Thyroid gland (tissue), 4 donors: Measurements from ENCODE around the gene GLT8D2. TPM values are rescaled to one million over a fixed set of nuclear protein-coding genes. Genes with fewer than 3 reads are reported as not detected.
A peak's percentile ranks its signal among the peaks of the same experiment; 100 is the strongest.

Experiments used
- DNase-seq, 2 donors: peaks; one replicate each; pipeline ENCODE4 v3.0.0-alpha.2; 2019
- H3K27ac ChIP-seq, 3 donors: fragments of 200-600 bp; sonication (generic); 1 replicate in 2 of 3; 2 replicates in 1 of 3; pipeline ENCODE4 v1.5.1; 2016 to 2019; ENCODE audit warnings: mild to moderate bottlenecking in 1 of 3, moderate library complexity in 1 of 3
- H3K27me3 ChIP-seq: fragments of 200-600 bp; sonication (generic); one replicate; pipeline ENCODE4 v1.5.1; 2019
- H3K36me3 ChIP-seq, 2 donors: fragments of 200-600 bp; sonication (generic); one replicate each; pipeline ENCODE4 v1.5.1; 2016 to 2019
- H3K4me1 ChIP-seq, 2 donors: fragments of 200-600 bp; sonication (generic); one replicate each; pipeline ENCODE4 v1.5.1; 2017 to 2019
- H3K4me3 ChIP-seq, 3 donors: fragments of 200-600 bp; sonication (generic); replicated peaks in 1 of 3; 1 replicate in 2 of 3; 2 replicates in 1 of 3; pipeline ENCODE4 v1.5.1; 2016; ENCODE audit warnings: mild to moderate bottlenecking in 1 of 3
- H3K9me3 ChIP-seq: fragments of 200-600 bp; sonication (generic); one replicate; pipeline ENCODE4 v1.5.1; 2017
- POLR2A ChIP-seq, 2 donors: fragments of 450-650 bp; IDR thresholded peaks; one replicate each; pipeline ENCODE4 v1.6.1; 2017; ENCODE audit warnings: antibody characterized with exemption in 2 of 2, mild to moderate bottlenecking in 2 of 2, moderate library complexity in 1 of 2
- WGBS, 2 donors: methylation state at CpG; one replicate each; pipeline ENCODE4 v1.1.5; 2017; 5-methylcytosine and 5-hydroxymethylcytosine counted together
- intact Hi-C: fragments of 100-400 bp; cut with DNase I; formaldehyde crosslinking; loops from one replicate; pipeline ENCODE4 v1.15.1; 2023
- total RNA-seq, 4 donors: library from RNA; depleted of rRNA; stranded (reverse); fragments of >200 nt; gene quantifications; one replicate each; pipeline ENCODE4 v1.2.3, GENCODE V29; 2016
- TF ChIP-seq, protein P1 (sequence below), 6 experiments: fragments of 200-600 bp in 3 of 6; fragments of 450-650 bp in 3 of 6; sonication (generic) in 3 of 6; IDR thresholded peaks; one replicate each; pipeline ENCODE4 v1.5.1; 2016 to 2019; ENCODE audit warnings: antibody characterized with exemption in 6 of 6, mild to moderate bottlenecking in 2 of 6, inconsistent platforms in 1 of 6, moderate library complexity in 1 of 6

Gene GLT8D2
- total RNA-seq, 4 donors from 2014 or later = 27.7 to 52.0 (median 34.3) TPM

GRCh38 chr12:104056419-104056972, 6.5 kb upstream of the GLT8D2 start:
- no peak overlapping the region for H3K4me3 ChIP-seq
- WGBS, 2 donors = 70 to 82% methylated on average over 4 of the region's 4 CpGs
- no peaks in the 10 kb centered on the region for H3K36me3 ChIP-seq
- no peaks in the 10 kb centered on the region for H3K9me3 ChIP-seq
- intact Hi-C loops = no loop called here
- no peak for TF ChIP-seq POLR2A (IDR thresholded peaks at IDR 0.05)
- TF ChIP-seq, protein P1, sequence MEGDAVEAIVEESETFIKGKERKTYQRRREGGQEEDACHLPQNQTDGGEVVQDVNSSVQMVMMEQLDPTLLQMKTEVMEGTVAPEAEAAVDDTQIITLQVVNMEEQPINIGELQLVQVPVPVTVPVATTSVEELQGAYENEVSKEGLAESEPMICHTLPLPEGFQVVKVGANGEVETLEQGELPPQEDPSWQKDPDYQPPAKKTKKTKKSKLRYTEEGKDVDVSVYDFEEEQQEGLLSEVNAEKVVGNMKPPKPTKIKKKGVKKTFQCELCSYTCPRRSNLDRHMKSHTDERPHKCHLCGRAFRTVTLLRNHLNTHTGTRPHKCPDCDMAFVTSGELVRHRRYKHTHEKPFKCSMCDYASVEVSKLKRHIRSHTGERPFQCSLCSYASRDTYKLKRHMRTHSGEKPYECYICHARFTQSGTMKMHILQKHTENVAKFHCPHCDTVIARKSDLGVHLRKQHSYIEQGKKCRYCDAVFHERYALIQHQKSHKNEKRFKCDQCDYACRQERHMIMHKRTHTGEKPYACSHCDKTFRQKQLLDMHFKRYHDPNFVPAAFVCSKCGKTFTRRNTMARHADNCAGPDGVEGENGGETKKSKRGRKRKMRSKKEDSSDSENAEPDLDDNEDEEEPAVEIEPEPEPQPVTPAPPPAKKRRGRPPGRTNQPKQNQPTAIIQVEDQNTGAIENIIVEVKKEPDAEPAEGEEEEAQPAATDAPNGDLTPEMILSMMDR (IDR thresholded peaks at IDR 0.05) = no peak
- H3K27ac ChIP-seq = peak overlapping the region in 2 of 3 donors; percentile 22 to 69
- H3K4me1 ChIP-seq = peaks cover 6 to 15% of the 10 kb centered on the region in 2 donors
- no peak for DNase-seq
- no peaks in the 10 kb centered on the region for H3K27me3 ChIP-seq

DNA sequence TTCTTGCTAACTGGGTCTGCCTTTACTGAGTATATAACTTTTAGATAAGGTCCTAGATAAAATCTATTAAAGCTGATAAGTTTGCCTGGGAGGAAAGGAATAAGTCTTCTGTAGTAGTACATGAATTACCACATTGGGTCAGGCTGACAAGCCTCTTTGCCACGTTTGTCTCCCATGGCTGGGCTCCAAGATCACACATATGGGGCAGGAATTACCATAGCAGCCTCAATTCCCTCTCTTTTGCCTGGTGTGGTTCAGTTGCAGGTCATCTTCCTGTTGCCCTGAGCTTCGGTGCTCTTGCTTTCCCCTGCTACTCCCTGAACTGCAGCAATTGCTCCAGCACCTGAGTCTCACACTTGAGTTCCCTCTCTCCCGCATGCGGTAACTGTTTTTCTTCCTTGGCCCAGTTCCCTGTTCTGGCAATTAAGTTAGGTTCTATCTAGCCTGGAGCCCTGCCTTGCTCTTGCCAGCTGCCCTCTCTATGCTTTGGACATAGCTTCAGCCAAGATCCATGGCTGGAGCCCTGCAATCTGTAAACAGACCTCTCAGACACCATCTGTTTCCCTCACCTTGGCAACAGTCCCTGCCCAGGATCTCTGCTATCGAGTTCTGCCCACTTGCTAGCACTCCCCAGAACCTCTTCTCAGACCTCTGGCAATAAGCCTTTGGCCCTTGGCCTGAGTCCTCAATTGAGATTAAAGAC, 5.8 kb upstream of the GLT8D2 start:
- H3K36me3 ChIP-seq = no peaks in the 10 kb centered on the region
- H3K9me3 ChIP-seq = no peaks in the 10 kb centered on the region
- no peak overlapping the region for H3K4me3 ChIP-seq
- peaks cover 6 to 15% of the 10 kb centered on the region in 2 donors for H3K4me1 ChIP-seq
- 15 to 18% methylated on average over 5 of the region's 5 CpGs for WGBS, 2 donors
- no peaks in the 10 kb centered on the region for H3K27me3 ChIP-seq
- DNase-seq = peak; percentile 94 to 96
- H3K27ac ChIP-seq = peak overlapping the region; percentile 16 to 69 (median 22)
- intact Hi-C loops = no loop called here
- peak in 1 of 2 donors; percentile 16 for TF ChIP-seq POLR2A (IDR thresholded peaks at IDR 0.05)
- TF ChIP-seq, protein P1 (IDR thresholded peaks at IDR 0.05) = no peak

GRCh38 chr12:104054681-104055346, 4.8 kb upstream of the GLT8D2 start:
- intact Hi-C loops = no loop called here
- 90% methylated on average over 4 of the region's 4 CpGs for WGBS, 2 donors

GRCh38 chr12:104050436-104050835, 449 bp upstream of the GLT8D2 start:
- WGBS, 2 donors = 42% methylated on average over 3 of the region's 3 CpGs
- Histone ChIP-seq H3K4me3 (no peak overlapping the region), H3K27me3 (no peaks in the 10 kb centered on the region), H3K36me3 (no peaks in the 10 kb centered on the region), H3K4me1 (peaks cover 12 to 28% of the 10 kb centered on the region in 2 donors), H3K9me3 (no peaks in the 10 kb centered on the region), H3K27ac (peak overlapping the region in 2 of 3 donors; percentile 61 to 74)
- no peak for TF ChIP-seq POLR2A (IDR thresholded peaks at IDR 0.05)
- TF ChIP-seq, protein P1 (IDR thresholded peaks at IDR 0.05) = no peak
- no peak for DNase-seq
- intact Hi-C loops = no loop called here

More at GRCh38 chr12:104054681-104055346, 4.8 kb upstream of the GLT8D2 start:
- Histone ChIP-seq H3K27me3 (no peaks in the 10 kb centered on the region), H3K4me3 (no peak overlapping the region), H3K27ac (no peak overlapping the region), H3K9me3 (no peaks in the 10 kb centered on the region), H3K36me3 (no peaks in the 10 kb centered on the region), H3K4me1 (peaks cover 6 to 19% of the 10 kb centered on the region in 2 donors)
- no peak for TF ChIP-seq POLR2A (IDR thresholded peaks at IDR 0.05)
- TF ChIP-seq, protein P1 (IDR thresholded peaks at IDR 0.05) = no peak
- DNase-seq = no peak
